GM23338 (cell line): ENCODE measurements around the gene UQCC3. TPM values are rescaled to one million over a fixed set of nuclear protein-coding genes. Genes with fewer than 3 reads are reported as not detected.

Experiments used
- ATAC-seq: fragments of 200-7000 bp; cut with Tn5 transposase; 3 replicates; pipeline ENCODE4 v1.9.1; 2020
- DNase-seq: peaks from one replicate; pipeline ENCODE4 v3.0.0-alpha.2; 2015; ENCODE audit warnings: low spot score
- H2AFZ ChIP-seq: fragments of 200-600 bp; sonication (generic); 2 replicates; pipeline ENCODE4 v1.8.0; 2016; ENCODE audit warnings: antibody characterized with exemption, mild to moderate bottlenecking, moderate library complexity
- H3F3A ChIP-seq: fragments of 200-600 bp; sonication (generic); replicated peaks from 2 replicates; pipeline ENCODE4 v1.8.0; 2017; ENCODE audit warnings: antibody characterized with exemption, mixed run types, low read depth
- H3K27ac ChIP-seq: fragments of 200-600 bp; sonication (generic); 2 replicates; pipeline ENCODE4 v1.6.1; 2016; ENCODE audit warnings: low read depth
- H3K27me3 ChIP-seq: fragments of 200-600 bp; sonication (generic); 2 replicates; pipeline ENCODE4 v1.8.0; 2016; ENCODE audit warnings: mild to moderate bottlenecking, mixed run types, moderate library complexity; ENCODE audit not compliant: insufficient read depth
- H3K36me3 ChIP-seq: fragments of 200-600 bp; sonication (generic); 2 replicates; pipeline ENCODE4 v1.8.0; 2016; ENCODE audit warnings: mild to moderate bottlenecking; ENCODE audit not compliant: insufficient read depth
- H3K4me1 ChIP-seq: fragments of 200-600 bp; sonication (generic); 2 replicates; pipeline ENCODE4 v1.8.0; 2016; ENCODE audit warnings: mild to moderate bottlenecking, moderate library complexity; ENCODE audit not compliant: insufficient read depth
- H3K4me2 ChIP-seq: fragments of 200-600 bp; sonication (generic); 2 replicates; pipeline ENCODE4 v1.7.1; 2017; ENCODE audit warnings: mixed run types
- H3K4me3 ChIP-seq: fragments of 200-600 bp; sonication (generic); 2 replicates; pipeline ENCODE4 v1.6.1; 2016; ENCODE audit warnings: mixed run types
- H3K79me2 ChIP-seq: fragments of 200-600 bp; sonication (generic); replicated peaks from 2 replicates; pipeline ENCODE4 v1.8.0; 2017; ENCODE audit warnings: mild to moderate bottlenecking; ENCODE audit not compliant: insufficient read depth
- H3K9me2 ChIP-seq: fragments of 200-600 bp; sonication (generic); 2 replicates; pipeline ENCODE4 v1.8.0; 2017; ENCODE audit not compliant: insufficient read depth
- H4K20me1 ChIP-seq: fragments of 200-600 bp; sonication (generic); replicated peaks from 2 replicates; pipeline ENCODE4 v1.8.0; 2017; ENCODE audit warnings: mild to moderate bottlenecking; ENCODE audit not compliant: insufficient read depth
- H3K27ac Mint-ChIP-seq: 2 replicates; pipeline ENCODE4 v1.8.0; 2020; ENCODE audit warnings: inconsistent platforms, mild to moderate bottlenecking, moderate library complexity, mixed read lengths
- H3K27me3 Mint-ChIP-seq: 3 replicates; pipeline ENCODE4 v1.8.0; 2022; ENCODE audit warnings: low read depth, mild to moderate bottlenecking, moderate library complexity, mixed read lengths, inconsistent platforms; ENCODE audit not compliant: insufficient read depth, poor library complexity
- H3K36me3 Mint-ChIP-seq: 3 replicates; pipeline ENCODE4 v1.8.0; 2021; ENCODE audit warnings: low read depth, mild to moderate bottlenecking, inconsistent platforms, moderate library complexity, mixed read lengths
- H3K4me1 Mint-ChIP-seq: 3 replicates; pipeline ENCODE4 v1.8.0; 2020; ENCODE audit warnings: mild to moderate bottlenecking, inconsistent platforms, mixed read lengths
- H3K4me3 Mint-ChIP-seq: 3 replicates; pipeline ENCODE4 v1.8.0; 2021; ENCODE audit warnings: moderate library complexity, mild to moderate bottlenecking, inconsistent platforms, mixed read lengths
- H3K9me3 Mint-ChIP-seq: 3 replicates; pipeline ENCODE4 v1.8.0; 2020; ENCODE audit warnings: moderate library complexity, mild to moderate bottlenecking, inconsistent platforms, mixed read lengths
- CREB1 ChIP-seq: fragments of 250-450 bp; sonication (Bioruptor Pico); IDR thresholded peaks from 2 replicates; pipeline ENCODE4 v1.5.0; 2020; ENCODE audit warnings: low read depth, mild to moderate bottlenecking, moderate library complexity
- EZH2 ChIP-seq: fragments of 200-600 bp; sonication (generic); IDR thresholded peaks from one replicate; pipeline ENCODE4 v1.8.0; 2017; ENCODE audit warnings: antibody characterized with exemption, mild to moderate bottlenecking, low read depth; ENCODE audit not compliant: unreplicated experiment
- EZH2phosphoT487 ChIP-seq: fragments of 200-600 bp; sonication (generic); IDR thresholded peaks from one replicate; pipeline ENCODE4 v1.8.1; 2018; ENCODE audit warnings: antibody characterized with exemption; ENCODE audit not compliant: unreplicated experiment
- NANOG ChIP-seq: IDR thresholded peaks from 2 replicates; pipeline ENCODE4 v1.6.1; 2016; ENCODE audit warnings: antibody characterized with exemption, borderline replicate concordance
- POLR2AphosphoS5 ChIP-seq: IDR thresholded peaks from 2 replicates; pipeline ENCODE4 v1.6.1; 2016; ENCODE audit warnings: antibody characterized with exemption, low read depth
- ZNF114 ChIP-seq: fragments of 250-450 bp; sonication (Bioruptor Pico); IDR thresholded peaks from 2 replicates; pipeline ENCODE4 v1.5.0; 2020; ENCODE audit warnings: mild to moderate bottlenecking, moderate library complexity
- ZNF331 ChIP-seq: fragments of 250-450 bp; sonication (Bioruptor Pico); IDR thresholded peaks from 2 replicates; pipeline ENCODE4 v1.5.0; 2020; ENCODE audit warnings: low read depth, mild to moderate bottlenecking, moderate library complexity
- ZNF462 ChIP-seq: fragments of 250-450 bp; sonication (Bioruptor Pico); IDR thresholded peaks from 2 replicates; pipeline ENCODE4 v1.5.0; 2020; ENCODE audit warnings: mild to moderate bottlenecking, moderate library complexity
- polyA plus RNA-seq: library from polyadenylated mRNA; unstranded; fragments of >200 nt; fragmentation: Nextera tagmentation; extraction: Ambion mirVana; gene quantifications from 2 replicates; pipeline ENCODE4 v1.2.1, GENCODE V29; 2016
- total RNA-seq: library from RNA; depleted of rRNA; stranded (reverse); fragments of >200 nt; shearing (Covaris generic); gene quantifications from 2 replicates; pipeline ENCODE4 v1.2.3, GENCODE V29; 2014
- TF ChIP-seq, protein P1 (sequence below), 2 experiments: fragments of 200-600 bp in 1 of 2; sonication (generic) in 1 of 2; conservative IDR thresholded peaks; 2 replicates each; pipeline versions ENCODE4 v1.5.1 to v1.6.1; 2016 to 2017; ENCODE audit warnings: antibody characterized with exemption in 2 of 2, low read depth in 2 of 2, mild to moderate bottlenecking in 2 of 2, moderate library complexity in 1 of 2
- TF ChIP-seq, protein P2 (sequence below): IDR thresholded peaks from 2 replicates; pipeline ENCODE4 v1.6.1; 2016; ENCODE audit warnings: antibody characterized with exemption

Gene UQCC3
- total and polyA plus RNA-seq, 2 experiments from 2014 or later = 13.0 to 54.7 TPM

DNA sequence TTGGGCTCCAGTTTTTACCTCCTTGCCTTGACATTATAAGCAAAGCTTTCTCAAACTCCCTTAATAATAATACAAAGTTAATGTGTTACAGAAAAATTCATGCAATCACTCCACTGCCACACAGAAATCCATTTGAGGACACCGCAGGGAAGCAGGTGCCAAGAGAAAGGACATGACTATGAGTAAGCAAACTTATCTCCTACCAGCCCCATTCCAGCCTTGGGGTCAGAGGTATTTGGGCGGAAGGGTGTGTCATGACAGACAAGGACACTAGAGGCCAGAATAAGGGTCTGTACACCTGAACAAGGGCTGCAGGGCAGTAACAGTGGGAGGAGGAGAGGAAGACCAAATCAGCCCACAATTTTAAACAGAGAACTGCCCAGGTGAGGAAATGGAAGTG is 41.9 kb downstream of the UQCC3 start (continued):
- TF ChIP-seq ZNF462 (CRISPR knock-in tag) = no peak

DNA sequence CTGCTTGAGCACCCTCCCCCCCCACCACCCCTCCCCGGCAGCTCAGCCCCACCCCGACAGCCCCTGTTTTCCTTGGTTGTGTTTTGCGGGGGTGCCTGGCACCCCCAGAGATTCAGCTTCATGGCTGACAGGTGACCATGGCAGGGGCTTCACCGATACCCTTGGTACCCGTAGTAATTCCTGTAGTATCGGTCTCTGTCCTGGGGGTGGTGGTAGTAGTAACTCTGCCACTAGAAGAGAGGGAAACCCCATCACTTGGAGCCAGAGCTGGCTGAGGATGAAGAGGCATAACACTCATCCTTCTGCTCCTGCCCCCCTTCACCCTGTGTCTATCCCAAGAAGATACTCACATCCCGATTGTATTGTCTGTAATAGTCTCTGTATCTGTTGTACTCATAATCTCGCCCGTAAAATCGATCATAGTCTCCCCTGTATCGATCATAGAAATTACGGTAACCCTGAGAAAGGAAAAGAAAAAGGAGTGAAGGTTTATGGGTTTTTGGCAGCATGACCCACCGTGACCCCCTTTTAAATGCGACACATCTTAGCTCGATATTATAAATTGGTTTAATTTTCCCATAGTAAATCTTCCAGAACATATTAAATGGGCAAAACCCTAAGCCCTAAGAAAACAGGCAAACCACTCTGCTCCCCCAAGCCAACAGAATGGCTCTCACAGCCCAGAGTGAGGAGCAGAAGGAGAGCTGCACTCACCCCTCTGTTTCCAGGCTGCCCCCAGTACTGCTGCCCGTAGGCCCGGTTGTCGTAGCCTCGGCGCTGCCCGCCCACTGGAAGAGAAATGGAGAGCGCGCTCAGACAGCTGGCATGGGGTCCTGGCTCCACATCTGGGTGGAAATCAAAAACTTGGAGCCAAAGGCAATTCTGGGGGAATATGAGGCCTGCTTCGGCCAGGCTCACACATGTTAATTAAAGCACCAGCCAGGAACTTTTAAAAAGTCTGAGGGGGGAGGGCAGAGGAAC is 44.0 kb downstream of the UQCC3 start:
- H3K27me3 Mint-ChIP-seq = no peaks in the 10 kb centered on the region
- H3K27ac ChIP-seq = no peak overlapping the region
- H3K79me2 ChIP-seq = peaks cover 29% of the 10 kb centered on the region
- TF ChIP-seq CREB1 (CRISPR knock-in tag) (no peak), ZNF114 (CRISPR knock-in tag) (no peak), ZNF331 (CRISPR knock-in tag) (no peak), EZH2 (no peak), POLR2AphosphoS5 (no peak), NANOG (no peak), EZH2phosphoT487 (no peak)
- TF ChIP-seq, protein P1, sequence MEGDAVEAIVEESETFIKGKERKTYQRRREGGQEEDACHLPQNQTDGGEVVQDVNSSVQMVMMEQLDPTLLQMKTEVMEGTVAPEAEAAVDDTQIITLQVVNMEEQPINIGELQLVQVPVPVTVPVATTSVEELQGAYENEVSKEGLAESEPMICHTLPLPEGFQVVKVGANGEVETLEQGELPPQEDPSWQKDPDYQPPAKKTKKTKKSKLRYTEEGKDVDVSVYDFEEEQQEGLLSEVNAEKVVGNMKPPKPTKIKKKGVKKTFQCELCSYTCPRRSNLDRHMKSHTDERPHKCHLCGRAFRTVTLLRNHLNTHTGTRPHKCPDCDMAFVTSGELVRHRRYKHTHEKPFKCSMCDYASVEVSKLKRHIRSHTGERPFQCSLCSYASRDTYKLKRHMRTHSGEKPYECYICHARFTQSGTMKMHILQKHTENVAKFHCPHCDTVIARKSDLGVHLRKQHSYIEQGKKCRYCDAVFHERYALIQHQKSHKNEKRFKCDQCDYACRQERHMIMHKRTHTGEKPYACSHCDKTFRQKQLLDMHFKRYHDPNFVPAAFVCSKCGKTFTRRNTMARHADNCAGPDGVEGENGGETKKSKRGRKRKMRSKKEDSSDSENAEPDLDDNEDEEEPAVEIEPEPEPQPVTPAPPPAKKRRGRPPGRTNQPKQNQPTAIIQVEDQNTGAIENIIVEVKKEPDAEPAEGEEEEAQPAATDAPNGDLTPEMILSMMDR (conservative IDR thresholded peaks at IDR 0.05; ENCODE audit: low read depth in 2 of 2) = no peak; a peak in 1 of 4 replicates
- TF ChIP-seq, protein P2, sequence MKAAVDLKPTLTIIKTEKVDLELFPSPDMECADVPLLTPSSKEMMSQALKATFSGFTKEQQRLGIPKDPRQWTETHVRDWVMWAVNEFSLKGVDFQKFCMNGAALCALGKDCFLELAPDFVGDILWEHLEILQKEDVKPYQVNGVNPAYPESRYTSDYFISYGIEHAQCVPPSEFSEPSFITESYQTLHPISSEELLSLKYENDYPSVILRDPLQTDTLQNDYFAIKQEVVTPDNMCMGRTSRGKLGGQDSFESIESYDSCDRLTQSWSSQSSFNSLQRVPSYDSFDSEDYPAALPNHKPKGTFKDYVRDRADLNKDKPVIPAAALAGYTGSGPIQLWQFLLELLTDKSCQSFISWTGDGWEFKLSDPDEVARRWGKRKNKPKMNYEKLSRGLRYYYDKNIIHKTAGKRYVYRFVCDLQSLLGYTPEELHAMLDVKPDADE = no peak
- ATAC-seq (peak; percentile 59), DNase-seq (peak; percentile 31)
- H3K4me2 ChIP-seq = no peak overlapping the region
- H4K20me1 ChIP-seq = peaks cover 17% of the 10 kb centered on the region
- H3K4me1 ChIP-seq = peaks cover 8% of the 10 kb centered on the region; the same call in 1 of the 2 replicates
- peaks cover 65% of the 10 kb centered on the region for H3F3A ChIP-seq
- peaks cover 50% of the 10 kb centered on the region for H3K4me1 Mint-ChIP-seq
- no peaks in the 10 kb centered on the region for H3K9me2 ChIP-seq
- no peak overlapping the region for H2AFZ ChIP-seq
- no peak overlapping the region; the same call in 2 of the 3 replicates for H3K4me3 Mint-ChIP-seq
- H3K36me3 ChIP-seq = peaks cover 83% of the 10 kb centered on the region
- peak overlapping the region; percentile 24; the same call in 1 of the 2 replicates for H3K27ac Mint-ChIP-seq
- no peaks in the 10 kb centered on the region for H3K27me3 ChIP-seq
- no peak overlapping the region for H3K4me3 ChIP-seq
- H3K9me3 Mint-ChIP-seq = no peaks in the 10 kb centered on the region
- peaks cover 95% of the 10 kb centered on the region for H3K36me3 Mint-ChIP-seq
